HG02938 (cell line): ENCODE data around the gene GTPBP1.

Experiments
- ATAC-seq: cut with Tn5 transposase; IDR thresholded peaks from one replicate; pipeline ENCODE4 v1.9.1; 2021; ENCODE audit warnings: mild to moderate bottlenecking, moderate library complexity; ENCODE audit not compliant: unreplicated experiment

Gene GTPBP1

GRCh38 chr22:38756711-38757463 lies 51.1 kb downstream of the GTPBP1 start:
- ATAC-seq: no peak

GRCh38 chr22:38757464-38757757 lies 51.7 kb downstream of the GTPBP1 start:
- ATAC-seq: no peak

GRCh38 chr22:38758276-38758945 lies 52.7 kb downstream of the GTPBP1 start:
- ATAC-seq: no peak

DNA sequence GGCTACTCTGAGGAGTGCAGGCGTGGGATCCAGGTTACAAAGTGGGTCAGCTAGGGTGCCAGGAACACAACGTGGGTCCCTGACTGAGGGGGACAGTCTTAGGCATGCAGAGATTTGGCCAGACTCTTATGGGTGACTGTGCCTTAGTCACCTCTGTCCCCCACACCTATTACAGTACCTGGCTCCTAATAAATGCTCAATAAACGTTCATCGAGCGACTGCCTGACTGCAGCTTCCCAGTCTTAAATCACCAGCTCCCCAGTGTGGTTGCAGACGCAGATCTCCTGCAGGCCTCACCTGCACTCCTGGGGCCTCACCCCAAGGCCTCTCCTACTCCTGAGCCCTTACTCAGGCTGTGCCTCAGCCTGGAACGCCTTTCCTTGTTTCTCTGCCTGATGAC lies 53.3 kb downstream of the GTPBP1 start:
- ATAC-seq: no peak

GRCh38 chr22:38760477-38761201 lies 54.9 kb downstream of the GTPBP1 start:
- ATAC-seq: no peak

- ATAC-seq: no peak
These were observed 55.7 kb downstream of the GTPBP1 start for GRCh38 chr22:38761202-38762162.

GRCh38 chr22:38762551-38762983 lies 56.8 kb downstream of the GTPBP1 start:
- no peak for ATAC-seq

- ATAC-seq: no peak
These were observed 60.5 kb downstream of the GTPBP1 start for GRCh38 chr22:38766076-38766777.

DNA sequence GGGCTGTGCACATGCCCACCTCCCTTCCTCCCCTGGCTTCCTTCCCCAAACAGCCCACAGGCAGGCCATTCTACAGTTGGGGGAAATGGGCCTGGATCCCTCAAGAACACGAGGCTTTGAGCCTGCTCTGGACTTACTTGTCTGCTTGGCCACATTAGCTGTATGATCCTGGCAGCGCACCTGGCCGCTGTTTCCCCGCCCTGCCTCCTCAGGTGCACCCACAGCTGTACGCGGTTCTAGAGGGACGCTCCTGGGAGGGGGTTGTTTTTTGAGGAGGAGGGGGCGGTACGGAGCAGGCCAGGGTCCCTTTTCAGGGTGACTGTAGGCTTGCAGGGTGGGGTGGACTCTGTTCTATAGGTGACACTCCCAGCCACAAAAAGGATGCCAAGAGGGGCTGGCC lies 61.6 kb downstream of the GTPBP1 start:
- ATAC-seq: no peak

- ATAC-seq: no peak
These were observed 62.3 kb downstream of the GTPBP1 start for GRCh38 chr22:38768036-38768435.

DNA sequence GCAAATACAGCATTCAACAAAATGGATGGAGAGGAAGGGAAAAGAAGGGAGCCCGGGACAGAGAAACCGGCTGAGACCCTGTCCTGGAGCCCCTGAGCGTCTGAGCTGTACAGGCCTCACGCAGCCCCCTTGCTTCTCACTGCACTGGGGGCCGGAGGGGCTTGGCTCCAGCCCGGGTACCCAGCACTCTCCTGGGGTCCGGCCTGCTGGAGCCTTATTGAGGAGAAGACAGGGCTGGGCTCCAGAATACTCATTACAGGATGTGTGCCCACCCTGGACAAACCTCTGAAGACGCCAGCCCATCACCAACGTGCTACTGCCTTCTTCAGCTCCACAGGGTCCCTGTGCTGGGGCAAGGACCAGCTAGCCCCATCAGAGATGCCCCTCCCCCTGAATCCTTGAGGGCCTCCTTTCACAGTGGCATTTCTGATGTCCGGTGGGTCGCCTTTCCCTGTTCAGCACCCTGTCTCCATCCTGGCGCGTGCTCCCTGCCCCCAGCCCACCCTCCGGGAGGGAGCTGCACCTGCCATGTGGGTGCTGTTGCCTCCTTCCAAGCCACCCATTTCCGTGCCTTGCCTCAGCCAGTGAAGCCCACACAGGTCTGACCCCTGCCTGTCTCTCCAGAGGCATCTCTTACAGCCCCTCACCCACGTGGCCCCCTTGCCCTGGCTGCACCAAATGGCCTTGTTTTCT lies 64.7 kb downstream of the GTPBP1 start:
- ATAC-seq: no peak

DNA sequence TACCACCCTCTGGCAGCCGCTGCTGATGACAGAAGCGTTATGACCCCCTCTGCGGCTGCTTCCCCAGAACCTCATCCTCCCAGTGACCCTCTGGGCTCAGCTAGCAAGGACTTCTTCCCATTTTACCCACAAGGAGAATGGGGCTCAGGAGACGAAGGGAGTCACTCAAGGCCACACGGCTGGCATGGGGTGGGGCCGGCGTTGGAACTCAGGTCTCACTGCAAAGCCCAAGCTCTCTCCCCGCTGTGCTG lies 66.8 kb downstream of the GTPBP1 start:
- no peak for ATAC-seq

DNA sequence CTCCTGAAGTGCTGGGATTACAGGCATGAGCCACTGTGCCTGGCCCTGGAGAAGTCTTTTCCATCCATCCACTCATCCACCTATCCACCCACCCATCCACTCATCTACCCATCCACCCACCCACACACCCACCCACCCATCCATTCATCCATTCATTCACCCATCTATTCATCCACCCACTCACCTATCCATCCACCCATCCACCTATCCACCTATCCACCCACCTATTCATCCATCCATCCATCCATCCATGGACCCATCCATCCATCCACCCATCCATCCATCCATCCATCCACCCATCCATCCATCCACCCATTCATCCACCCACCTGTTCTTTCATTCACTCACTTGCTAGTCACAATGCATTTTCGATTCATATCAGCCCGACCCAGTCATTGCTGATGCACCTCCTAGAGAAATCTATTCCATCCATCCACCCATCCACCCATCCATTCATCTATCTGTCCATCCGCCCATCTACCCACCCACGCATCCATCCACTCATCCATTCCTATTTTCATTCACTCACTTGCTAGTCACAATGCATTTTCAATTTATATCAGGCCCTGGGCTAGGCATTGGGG lies 67.7 kb downstream of the GTPBP1 start:
- no peak for ATAC-seq

DNA sequence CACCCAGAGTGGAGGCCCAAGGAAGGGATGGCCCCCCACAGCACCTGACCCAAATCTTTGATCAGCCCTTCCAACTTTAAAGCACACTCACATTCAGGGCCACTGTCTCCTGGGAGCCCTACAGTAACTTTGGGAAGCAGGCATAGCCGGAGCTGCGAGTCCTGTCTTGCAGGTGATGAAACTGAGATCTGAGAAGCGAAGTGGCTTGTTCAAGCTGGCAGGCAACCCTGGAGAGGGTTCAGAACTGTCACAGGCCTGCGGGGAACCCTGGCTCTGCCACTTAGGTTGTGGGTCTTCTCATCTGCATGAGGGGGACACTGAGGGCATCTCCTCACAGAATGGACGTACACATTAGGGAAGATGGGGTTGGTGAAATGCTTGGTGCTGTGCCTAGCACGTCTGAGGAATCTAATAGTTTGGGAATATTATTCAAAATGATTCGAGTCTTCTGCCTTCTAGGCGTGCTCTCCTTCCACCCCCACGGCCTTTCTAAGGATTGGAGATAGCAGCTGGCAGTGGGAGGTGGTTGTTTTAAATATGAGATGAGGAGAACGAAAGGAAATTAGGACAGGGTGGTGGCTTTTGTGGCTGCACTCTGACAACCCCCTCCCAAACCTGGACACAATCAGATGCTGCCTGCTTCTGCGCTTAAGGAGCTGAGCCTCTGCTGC lies 68.9 kb downstream of the GTPBP1 start:
- no peak for ATAC-seq

DNA sequence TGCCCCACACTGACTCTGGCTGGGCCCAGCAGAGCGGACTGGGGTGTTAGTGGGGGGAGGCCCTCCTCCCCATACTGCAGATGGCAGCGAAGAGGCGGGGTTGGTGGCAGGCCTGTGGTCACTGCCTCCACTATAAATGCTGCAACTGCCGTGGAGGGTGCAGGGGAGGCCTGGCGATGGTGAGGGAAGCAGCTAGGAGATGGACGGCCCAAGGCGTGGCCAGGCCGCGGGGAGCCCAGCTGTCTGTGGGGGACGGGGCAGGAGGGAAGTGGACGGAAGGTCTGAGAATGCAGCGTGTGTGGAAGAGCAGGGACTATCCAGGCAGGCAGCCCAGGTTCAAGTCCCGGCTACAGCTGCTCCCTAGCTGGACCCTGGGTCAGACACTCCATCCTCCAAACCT lies 69.9 kb downstream of the GTPBP1 start:
- ATAC-seq: no peak

DNA sequence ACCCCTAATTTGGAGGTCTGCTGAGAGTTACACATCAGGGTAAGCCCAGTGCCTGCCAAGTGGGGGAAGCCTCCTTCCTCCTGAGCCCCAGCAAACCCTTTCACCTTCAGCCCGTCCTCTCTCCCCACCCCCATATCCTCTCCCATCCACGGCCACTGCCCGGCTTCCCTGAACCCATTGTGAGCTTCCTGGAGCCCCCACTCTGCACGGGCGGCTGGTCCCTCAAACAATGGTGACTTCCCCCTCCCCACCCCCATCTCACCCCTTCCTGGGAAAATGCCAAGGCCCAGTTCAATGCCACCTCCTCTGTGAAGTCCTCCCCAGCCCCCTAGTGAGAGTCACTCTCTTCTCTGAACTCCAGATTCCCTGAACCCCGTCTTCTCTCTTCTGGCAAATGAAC lies 70.3 kb downstream of the GTPBP1 start:
- no peak for ATAC-seq

GRCh38 chr22:38777087-38777671 lies 71.4 kb downstream of the GTPBP1 start:
- ATAC-seq: no peak

- no peak for ATAC-seq
These were observed 75.3 kb downstream of the GTPBP1 start for GRCh38 chr22:38781033-38781432.
